ENCODE measurements around the gene FXR2.
A peak's percentile ranks its signal among the peaks of the same experiment; 100 is the strongest.

The FXR2 gene

DNA sequence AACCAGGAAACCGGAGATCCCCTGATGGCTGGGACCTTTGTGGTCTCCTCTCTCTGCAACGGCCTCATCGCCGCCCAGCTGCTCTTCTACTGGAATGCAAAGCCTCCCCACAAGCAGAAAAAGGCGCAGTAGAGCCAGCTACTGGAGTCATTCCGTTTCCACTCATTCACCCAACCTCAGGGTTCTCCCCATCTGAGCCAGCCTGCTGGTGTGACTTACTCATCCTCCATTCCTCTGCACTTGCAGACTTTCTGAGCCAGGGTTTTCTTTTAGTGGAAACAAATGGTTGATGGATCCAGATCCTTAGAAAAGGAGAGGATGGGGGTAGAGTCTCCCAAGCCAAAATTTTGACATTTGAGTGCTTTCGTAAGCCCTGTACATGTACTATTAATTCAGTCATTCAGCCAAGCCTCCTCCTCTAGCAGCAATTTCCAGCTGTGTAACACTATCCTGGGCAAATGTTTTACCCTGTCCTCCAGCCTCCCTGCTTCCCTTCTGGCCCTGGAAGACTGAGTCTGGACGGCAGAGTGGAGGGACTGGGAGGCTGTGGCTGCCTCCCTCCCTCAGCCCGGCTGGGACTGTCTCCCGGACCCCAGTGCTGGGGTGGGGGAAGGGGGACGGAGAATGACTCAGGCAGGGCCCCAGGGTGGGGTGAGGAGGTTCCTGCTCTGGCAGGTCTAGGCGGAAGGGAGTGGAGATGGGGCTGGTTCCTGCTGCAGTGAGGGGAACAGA is 27.1 kb downstream of the FXR2 start:
- DNase-seq = no peak

- no peak for DNase-seq
Observed at GRCh38 chr17:7586673-7587419, 27.9 kb downstream of the FXR2 start.

- peak; percentile 90 for DNase-seq
Observed at GRCh38 chr17:7583253-7584109, 31.2 kb downstream of the FXR2 start, which contains the start of gene MPDU1. Gene MPDU1, plus strand, starts transcription at chr17:7583852. Its CDS starts 11 bp downstream, at chr17:7583863.

DNA sequence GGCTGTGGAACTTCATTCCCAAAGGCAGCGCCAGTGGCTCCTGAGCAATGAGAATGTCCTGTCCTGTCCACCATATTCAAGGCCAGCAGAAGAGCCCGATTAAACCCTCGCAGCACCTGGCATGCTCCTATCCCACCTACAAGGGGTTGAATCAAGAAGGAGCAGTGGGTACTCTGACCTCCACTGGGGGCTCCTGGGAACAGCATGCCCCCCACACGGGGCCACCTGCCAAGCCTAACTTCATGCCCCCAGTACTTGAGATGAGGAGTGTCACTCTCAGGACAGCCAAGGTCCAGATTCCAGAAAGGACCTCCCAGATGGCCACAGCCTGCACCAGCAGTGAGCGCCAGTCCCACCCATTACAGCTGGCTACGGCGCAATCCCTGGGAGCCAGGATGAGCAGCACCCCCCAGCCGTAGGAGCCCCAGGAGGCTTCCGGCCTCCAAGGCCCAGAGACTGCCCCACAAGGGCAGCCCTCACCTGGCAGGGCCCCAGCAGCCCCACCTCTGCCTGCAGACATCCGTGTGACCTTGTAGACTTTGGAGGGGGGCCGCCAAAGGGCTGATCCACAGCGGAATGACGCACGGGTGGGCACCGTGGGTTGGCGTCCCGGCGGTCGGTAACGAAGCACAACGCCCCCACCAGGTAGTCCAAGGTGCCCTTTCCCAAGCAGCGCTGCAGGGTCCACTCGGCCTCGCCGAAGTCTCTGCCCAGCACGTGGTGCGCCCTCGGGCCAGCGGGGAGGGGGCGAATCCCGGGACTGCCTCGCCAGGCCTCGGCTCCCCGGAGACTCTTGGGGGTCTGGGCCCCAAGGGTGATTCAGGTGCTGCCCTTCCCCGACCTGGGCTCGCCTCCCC is 32.1 kb downstream of the FXR2 start:
- DNase-seq = no peak

DNA sequence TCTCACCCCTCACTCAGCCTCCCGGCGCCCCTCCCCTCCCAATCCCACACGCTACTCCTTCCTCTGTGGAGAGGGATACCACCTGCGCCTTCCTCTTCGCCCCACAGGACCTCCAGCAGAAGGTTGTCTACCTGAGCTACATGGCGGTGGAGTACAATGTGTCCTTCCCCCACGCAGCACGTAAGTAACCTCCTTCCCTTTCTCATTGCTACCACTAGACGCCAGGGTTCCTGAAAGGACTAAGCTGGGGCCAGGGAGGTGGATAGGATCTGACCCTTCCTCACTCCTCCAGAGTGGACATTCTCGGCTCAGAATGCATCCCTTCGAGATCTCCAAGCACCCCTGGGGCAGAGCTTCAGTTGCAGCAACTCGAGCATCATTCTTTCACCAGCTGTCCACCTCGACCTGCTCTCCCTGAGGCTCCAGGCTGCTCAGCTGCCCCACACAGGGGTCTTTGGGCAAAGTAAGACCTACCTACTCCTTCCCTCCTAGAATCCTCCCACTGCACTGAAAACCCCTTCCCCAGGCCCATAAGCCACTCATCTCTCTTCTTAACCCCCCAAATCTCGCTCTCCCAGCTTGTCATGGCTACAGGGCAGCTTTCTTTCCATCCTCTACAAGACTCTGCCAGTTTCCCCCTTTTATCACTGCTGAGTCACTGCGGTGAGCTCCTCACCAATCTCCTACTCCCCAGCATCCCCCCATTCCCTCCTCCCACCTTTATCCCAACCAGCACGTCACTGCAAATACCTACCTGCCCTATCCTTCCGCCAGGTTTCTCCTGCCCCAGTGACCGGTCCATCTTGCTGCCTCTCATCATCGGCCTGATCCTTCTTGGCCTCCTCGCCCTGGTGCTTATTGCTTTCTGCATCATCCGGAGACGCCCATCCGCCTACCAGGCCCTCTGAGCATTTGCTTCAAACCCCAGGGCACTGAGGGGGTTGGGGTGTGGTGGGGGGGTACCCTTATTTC is 33.8 kb downstream of the FXR2 start:
- no peak for DNase-seq

GRCh38 chr17:7579834-7580603 is 34.7 kb downstream of the FXR2 start:
- no peak for DNase-seq

- no peak for DNase-seq
Observed at GRCh38 chr17:7579001-7579833, 35.5 kb downstream of the FXR2 start, which contains the start of gene CD68. Gene CD68, plus strand, starts transcription at chr17:7579638. Its CDS starts 40 bp downstream, at chr17:7579678.

GRCh38 chr17:7577327-7578199 is 37.1 kb downstream of the FXR2 start:
- no peak for DNase-seq

GRCh38 chr17:7576432-7576937 is 38.2 kb downstream of the FXR2 start:
- no peak for DNase-seq

- no peak for DNase-seq
Observed at GRCh38 chr17:7575959-7576358, 38.7 kb downstream of the FXR2 start.

DNA sequence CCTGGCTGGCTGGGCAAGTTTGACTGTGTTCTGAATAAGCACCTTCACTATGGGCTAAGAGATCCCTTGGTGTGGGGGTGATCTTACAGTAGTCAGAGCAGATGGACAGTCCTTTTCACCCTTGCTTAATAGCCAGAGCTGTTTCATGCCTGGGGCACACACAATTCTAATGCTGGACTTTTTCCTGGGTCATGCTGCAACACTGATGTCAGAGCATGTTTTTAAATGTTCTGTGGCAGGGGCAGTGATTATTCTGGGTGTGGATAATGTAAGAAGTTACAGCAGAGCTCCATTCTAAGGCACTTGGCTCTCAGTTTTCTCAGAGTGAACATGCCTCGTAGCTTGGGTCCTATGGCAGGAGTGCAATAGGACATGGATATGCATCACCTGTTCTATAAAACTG is 39.2 kb downstream of the FXR2 start:
- DNase-seq = no peak

- no peak for DNase-seq
Observed at GRCh38 chr17:7574176-7574953, 40.3 kb downstream of the FXR2 start.

GRCh38 chr17:7573324-7574080 is 41.2 kb downstream of the FXR2 start:
- peak; percentile 79 for DNase-seq

DNA sequence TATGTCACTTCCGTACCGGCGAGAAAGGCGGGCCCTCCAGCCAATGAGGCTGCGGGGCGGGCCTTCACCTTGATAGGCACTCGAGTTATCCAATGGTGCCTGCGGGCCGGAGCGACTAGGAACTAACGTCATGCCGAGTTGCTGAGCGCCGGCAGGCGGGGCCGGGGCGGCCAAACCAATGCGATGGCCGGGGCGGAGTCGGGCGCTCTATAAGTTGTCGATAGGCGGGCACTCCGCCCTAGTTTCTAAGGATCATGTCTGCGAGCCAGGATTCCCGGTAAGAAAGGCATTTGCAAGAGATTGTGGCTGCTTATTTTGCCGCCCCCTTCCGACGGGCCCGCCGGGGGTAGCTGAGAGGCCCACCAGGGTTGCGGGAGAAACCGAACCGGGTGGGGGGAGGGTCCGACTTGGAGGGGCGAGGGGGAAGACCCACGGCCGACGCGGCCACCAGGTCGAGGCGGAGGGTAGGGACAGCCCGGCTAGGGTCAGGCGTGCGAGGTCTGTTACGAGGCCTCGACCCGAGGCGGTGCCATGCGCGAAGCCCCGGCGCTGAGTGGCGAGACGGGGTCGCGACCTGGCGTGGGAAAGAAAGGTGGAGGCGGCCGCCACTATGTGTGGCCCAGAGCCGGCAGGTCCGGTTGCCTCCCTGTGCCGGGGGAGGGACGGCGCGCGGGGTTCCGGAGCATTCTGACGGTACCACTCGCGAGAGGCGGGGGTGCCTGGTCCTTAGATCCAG is 41.9 kb downstream of the FXR2 start:
- DNase-seq = peak; percentile 96

- no peak for DNase-seq
Observed at GRCh38 chr17:7572338-7572587, 42.4 kb downstream of the FXR2 start.

GRCh38 chr17:7570351-7570750 is 44.3 kb downstream of the FXR2 start:
- DNase-seq = no peak
